GM23248 (cell line): ENCODE data around the gene VANGL1. TPM values are rescaled to one million over a fixed set of nuclear protein-coding genes. Genes with fewer than 3 reads are reported as not detected.

Experiments
- DNase-seq: peaks from one replicate; pipeline ENCODE4 v3.0.0-alpha.2; 2015
- H2AFZ ChIP-seq: fragments of 200-600 bp; sonication (generic); 2 replicates; pipeline ENCODE4 v1.6.1; 2016; ENCODE audit warnings: antibody characterized with exemption
- H3F3A ChIP-seq: fragments of 200-600 bp; sonication (generic); 2 replicates; pipeline ENCODE4 v1.6.1; 2016; ENCODE audit warnings: mild to moderate bottlenecking, antibody characterized with exemption, mixed run types; ENCODE audit not compliant: insufficient read depth
- H3K27ac ChIP-seq: fragments of 200-600 bp; sonication (generic); 2 replicates; pipeline ENCODE4 v1.5.1; 2016; ENCODE audit warnings: mild to moderate bottlenecking
- H3K27me3 ChIP-seq: fragments of 200-600 bp; sonication (generic); replicated peaks from 2 replicates; pipeline ENCODE4 v1.6.1; 2016; ENCODE audit warnings: mild to moderate bottlenecking; ENCODE audit not compliant: insufficient read depth
- H3K36me3 ChIP-seq: fragments of 200-600 bp; sonication (generic); 2 replicates; pipeline ENCODE4 v1.6.1; 2016; ENCODE audit warnings: low read depth, mild to moderate bottlenecking
- H3K4me1 ChIP-seq: fragments of 200-600 bp; sonication (generic); 2 replicates; pipeline ENCODE4 v1.6.1; 2016; ENCODE audit warnings: mild to moderate bottlenecking; ENCODE audit not compliant: insufficient read depth
- H3K4me2 ChIP-seq: fragments of 200-600 bp; sonication (generic); one replicate; pipeline ENCODE4 v1.6.1; 2016; ENCODE audit warnings: mild to moderate bottlenecking; ENCODE audit not compliant: unreplicated experiment
- H3K4me3 ChIP-seq: fragments of 200-600 bp; sonication (generic); 2 replicates; pipeline ENCODE4 v1.5.1; 2016; ENCODE audit warnings: mild to moderate bottlenecking
- H3K79me2 ChIP-seq: fragments of 200-600 bp; sonication (generic); 2 replicates; pipeline ENCODE4 v1.6.1; 2016; ENCODE audit warnings: mild to moderate bottlenecking; ENCODE audit not compliant: insufficient read depth
- H3K9ac ChIP-seq: fragments of 200-600 bp; sonication (generic); 2 replicates; pipeline ENCODE4 v1.6.1; 2016; ENCODE audit warnings: mild to moderate bottlenecking
- H3K9me2 ChIP-seq: fragments of 200-600 bp; sonication (generic); 2 replicates; pipeline ENCODE4 v1.6.1; 2016; ENCODE audit warnings: mixed run types, mild to moderate bottlenecking, moderate library complexity; ENCODE audit not compliant: insufficient read depth
- H3K9me3 ChIP-seq: fragments of 200-600 bp; sonication (generic); one replicate; pipeline ENCODE4 v1.6.1; 2017; ENCODE audit warnings: low read depth
- H4K20me1 ChIP-seq: fragments of 200-600 bp; sonication (generic); 2 replicates; pipeline ENCODE4 v1.6.0; 2016; ENCODE audit not compliant: insufficient read depth
- EZH2 ChIP-seq: fragments of 200-600 bp; sonication (generic); IDR thresholded peaks from 2 replicates; pipeline ENCODE4 v1.6.1; 2018; ENCODE audit warnings: antibody characterized with exemption, mild to moderate bottlenecking; ENCODE audit not compliant: insufficient read depth, poor library complexity, severe bottlenecking
- EZH2phosphoT487 ChIP-seq: fragments of 200-600 bp; sonication (generic); IDR thresholded peaks from 2 replicates; pipeline ENCODE4 v1.6.1; 2018; ENCODE audit warnings: antibody characterized with exemption, moderate library complexity, mild to moderate bottlenecking, low read depth; ENCODE audit not compliant: insufficient read depth
- WGBS, 2 experiments: methylation state at CpG; one replicate each; pipeline ENCODE4 v1.1.6; 2015 to 2017; ENCODE audit warnings: low lambda C conversion rate in 2 of 2, low coverage in 1 of 2; ENCODE audit errors: missing lambda C conversion rate in 2 of 2; 5-methylcytosine and 5-hydroxymethylcytosine counted together
- in situ Hi-C: fragments of 300-500 bp; cut with MboI; formaldehyde crosslinking; loops from 2 replicates; pipeline ENCODE4 v1.15.0; 2020
- polyA plus RNA-seq: library from polyadenylated mRNA; unstranded; fragments of >200 nt; fragmentation: Nextera tagmentation; extraction: Ambion mirVana; gene quantifications from 2 replicates; pipeline ENCODE4 v1.2.1, GENCODE V29; 2016
- total RNA-seq: library from RNA; depleted of rRNA; stranded (reverse); fragments of >200 nt; shearing (Covaris generic); gene quantifications from 2 replicates; pipeline ENCODE4 v1.2.3, GENCODE V29; 2014

Gene VANGL1
- total and polyA plus RNA-seq, 2 experiments from 2014 or later, result 11.7 to 14.7 TPM

DNA sequence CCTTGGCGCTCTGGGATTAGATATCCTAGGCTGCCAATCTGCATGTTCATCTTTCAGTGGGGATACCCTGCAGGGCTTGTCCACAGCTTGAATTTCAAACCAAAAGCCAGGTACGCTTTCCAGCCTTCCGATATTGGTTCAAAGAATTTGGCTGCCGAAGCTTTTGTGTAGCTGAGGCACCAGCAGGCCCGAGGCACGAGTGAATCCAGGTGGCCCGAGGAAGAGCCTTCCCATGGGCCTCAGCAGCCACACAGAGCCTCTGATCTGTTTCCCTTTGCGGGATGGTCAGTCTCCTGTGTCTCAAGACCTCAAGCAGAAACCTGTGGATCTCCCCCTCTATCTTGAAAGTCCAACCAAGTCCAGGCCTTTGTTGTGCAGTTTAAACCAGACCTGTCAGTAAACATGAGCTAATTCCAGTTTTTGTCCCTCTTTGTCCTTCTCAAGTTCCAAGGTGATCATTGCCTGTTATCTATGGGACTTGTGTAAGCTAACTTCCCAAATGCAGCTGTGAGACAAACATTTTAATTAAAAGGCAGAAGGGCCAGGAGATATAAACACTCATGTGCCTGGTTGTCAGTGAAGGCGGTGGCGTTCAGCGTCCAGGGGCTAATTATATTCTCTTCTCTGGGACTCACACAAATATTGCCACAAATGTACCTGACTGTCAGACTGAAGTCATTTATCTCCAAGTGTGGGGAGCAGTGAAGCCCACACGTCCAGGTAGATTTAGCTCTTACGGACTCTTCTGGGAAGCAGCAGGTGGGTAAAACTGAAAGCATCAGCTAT is 30.6 kb downstream of the VANGL1 start:
- Histone ChIP-seq H3K9me2 (no peaks in the 10 kb centered on the region), H3K4me2 (no peak overlapping the region), H3K27ac (no peak overlapping the region), H3K27me3 (no peaks in the 10 kb centered on the region), H3K36me3 (peaks cover 11% of the 10 kb centered on the region; the same call in 1 of the 2 replicates), H3F3A (peaks cover 22% of the 10 kb centered on the region), H3K4me3 (no peak overlapping the region), H3K9ac (no peak overlapping the region), H3K9me3 (no peaks in the 10 kb centered on the region), H3K4me1 (peaks cover 19% of the 10 kb centered on the region), H4K20me1 (no peaks in the 10 kb centered on the region), H2AFZ (no peak overlapping the region), H3K79me2 (no peaks in the 10 kb centered on the region)
- TF ChIP-seq EZH2phosphoT487, result no peak
- no peak for TF ChIP-seq EZH2
- 95 to 96% methylated on average over 13 of the region's 13 CpGs for WGBS, 2 experiments
- no peak for DNase-seq
- in situ Hi-C loops, result no loop called here

GRCh38 chr1:115676498-115677181 is 34.9 kb downstream of the VANGL1 start:
- TF ChIP-seq EZH2, result no peak
- H3K9me3 ChIP-seq, result no peaks in the 10 kb centered on the region
- H2AFZ ChIP-seq, result no peak overlapping the region
- H3K79me2 ChIP-seq, result no peaks in the 10 kb centered on the region
- in situ Hi-C loops, result no loop called here
- no peak overlapping the region for H3K4me2 ChIP-seq
- H3K27ac ChIP-seq, result no peak overlapping the region
- peaks cover 12% of the 10 kb centered on the region for H3F3A ChIP-seq
- H3K27me3 ChIP-seq, result no peaks in the 10 kb centered on the region
- H3K4me3 ChIP-seq, result no peak overlapping the region
- H3K4me1 ChIP-seq, result peaks cover 16% of the 10 kb centered on the region
- H4K20me1 ChIP-seq, result no peaks in the 10 kb centered on the region
- no peaks in the 10 kb centered on the region for H3K36me3 ChIP-seq
- WGBS, 2 experiments, result 89 to 93% methylated on average over 7 of the region's 7 CpGs
- no peak for DNase-seq
- no peak overlapping the region for H3K9ac ChIP-seq
- no peaks in the 10 kb centered on the region for H3K9me2 ChIP-seq

- no peak overlapping the region for H3K9ac ChIP-seq
- peaks cover 16% of the 10 kb centered on the region for H3K4me1 ChIP-seq
- H3K27ac ChIP-seq, result no peak overlapping the region
- 63 to 67% methylated on average over 3 of the region's 3 CpGs for WGBS, 2 experiments
- no peak overlapping the region for H2AFZ ChIP-seq
- no peaks in the 10 kb centered on the region for H4K20me1 ChIP-seq
- H3K9me2 ChIP-seq, result no peaks in the 10 kb centered on the region
- H3K4me3 ChIP-seq, result no peak overlapping the region
- H3K27me3 ChIP-seq, result no peaks in the 10 kb centered on the region
- H3F3A ChIP-seq, result peaks cover 12% of the 10 kb centered on the region
- in situ Hi-C loops, result no loop called here
- TF ChIP-seq EZH2 (no peak), EZH2phosphoT487 (no peak)
- no peak overlapping the region for H3K4me2 ChIP-seq
- no peaks in the 10 kb centered on the region for H3K79me2 ChIP-seq
- H3K9me3 ChIP-seq, result no peaks in the 10 kb centered on the region
- DNase-seq, result no peak
- H3K36me3 ChIP-seq, result no peaks in the 10 kb centered on the region
These were observed 35.4 kb downstream of the VANGL1 start for GRCh38 chr1:115677182-115677555.

DNA sequence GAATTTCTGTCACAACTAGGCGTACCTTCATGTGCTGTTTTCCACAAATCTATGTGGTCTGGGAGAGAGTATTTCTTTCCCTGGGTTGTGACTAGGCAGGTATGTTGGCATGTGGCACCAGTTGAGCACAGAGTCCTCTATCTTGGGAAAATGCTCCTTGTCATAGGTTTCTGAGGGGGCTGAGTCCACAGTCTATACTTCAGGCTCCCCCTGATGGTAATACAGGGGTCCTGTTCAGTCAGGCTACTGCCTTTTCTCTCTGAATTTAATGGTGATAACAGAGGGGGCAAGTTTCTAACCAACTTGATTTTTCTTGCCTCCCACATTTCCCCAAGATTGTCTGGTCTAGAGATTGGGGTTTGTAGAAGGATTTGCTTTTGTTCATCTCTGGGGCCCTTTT is 35.8 kb downstream of the VANGL1 start:
- H2AFZ ChIP-seq, result no peak overlapping the region
- H3K4me2 ChIP-seq, result no peak overlapping the region
- no peaks in the 10 kb centered on the region for H4K20me1 ChIP-seq
- no peaks in the 10 kb centered on the region for H3K9me2 ChIP-seq
- peaks cover 12% of the 10 kb centered on the region for H3F3A ChIP-seq
- H3K27me3 ChIP-seq, result no peaks in the 10 kb centered on the region
- no peak overlapping the region for H3K9ac ChIP-seq
- no peak overlapping the region for H3K27ac ChIP-seq
- H3K4me1 ChIP-seq, result peaks cover 16% of the 10 kb centered on the region
- no peaks in the 10 kb centered on the region for H3K9me3 ChIP-seq
- no peaks in the 10 kb centered on the region for H3K79me2 ChIP-seq
- in situ Hi-C loops, result no loop called here
- TF ChIP-seq EZH2phosphoT487 (no peak), EZH2 (no peak)
- WGBS, 2 experiments, result 100% methylated on average over 1 of the region's 1 CpG
- H3K4me3 ChIP-seq, result no peak overlapping the region
- no peaks in the 10 kb centered on the region for H3K36me3 ChIP-seq
- DNase-seq, result no peak
